CD4-positive, alpha-beta T cell (primary cell): ENCODE data around the gene CTNNBIP1. TPM values are rescaled to one million over a fixed set of nuclear protein-coding genes. Genes with fewer than 3 reads are reported as not detected.

Source experiments
- ATAC-seq: fragments of 200-7000 bp; cut with Tn5 transposase; one replicate; pipeline ENCODE4 v1.10.0; 2022; ENCODE audit warnings: mild to moderate bottlenecking; ENCODE audit not compliant: poor library complexity
- CTCF ChIA-PET: fragments of 350-600 bp; sonication (Branson Sonifier 250); formaldehyde crosslinking; loops from one replicate; lab custom pipeline; 2021; ENCODE audit warnings: antibody characterized with exemption, inconsistent platforms; lab: Charles Lee
- POLR2A ChIA-PET: fragments of 350-600 bp; sonication (Branson Sonifier 250); formaldehyde crosslinking; loops from one replicate; lab custom pipeline; 2021; ENCODE audit warnings: antibody characterized with exemption, inconsistent platforms; lab: Charles Lee
- DNase-seq, 14 experiments: peaks; one replicate each; pipeline ENCODE4 v3.0.0-alpha.2; 2013 to 2020; ENCODE audit warnings: mixed read lengths in 2 of 14
- H3K27ac ChIP-seq, 2 donors: one replicate each; pipeline versions ENCODE4 v1.5.1 to v1.7.0; 2013; ENCODE audit warnings: low read length in 2 of 2, low read depth in 1 of 2, mild to moderate bottlenecking in 1 of 2
- H3K27me3 ChIP-seq, 2 experiments: 1 replicate in 1 of 2; 2 replicates in 1 of 2; pipeline versions ENCODE4 v1.6.1 to v1.7.0; 2013; ENCODE audit warnings: low read length in 2 of 2, control low read depth in 1 of 2, mild to moderate bottlenecking in 1 of 2, moderate library complexity in 1 of 2; ENCODE audit not compliant: insufficient read depth in 2 of 2, control insufficient read depth in 1 of 2
- H3K36me3 ChIP-seq: one replicate; pipeline ENCODE4 v1.6.1; 2013; ENCODE audit warnings: low read length, control low read depth; ENCODE audit not compliant: insufficient read depth
- H3K4me1 ChIP-seq: one replicate; pipeline ENCODE4 v1.6.1; 2013; ENCODE audit warnings: low read length, control low read depth; ENCODE audit not compliant: insufficient read depth
- H3K4me3 ChIP-seq: one replicate; pipeline ENCODE4 v1.5.1; 2013; ENCODE audit warnings: mild to moderate bottlenecking, low read length, moderate library complexity
- H3K9me3 ChIP-seq, 2 experiments: 1 replicate in 1 of 2; 2 replicates in 1 of 2; pipeline versions ENCODE4 v1.6.1 to v1.7.0; 2013; ENCODE audit warnings: low read length in 2 of 2, mild to moderate bottlenecking in 2 of 2, control low read depth in 1 of 2, moderate library complexity in 1 of 2; ENCODE audit not compliant: control insufficient read depth in 1 of 2, insufficient read depth in 1 of 2
- H3K27ac Mint-ChIP-seq: one replicate; pipeline ENCODE4 v1.8.0; 2020; ENCODE audit warnings: mixed read lengths
- H3K27me3 Mint-ChIP-seq: one replicate; pipeline ENCODE4 v1.8.0; 2021; ENCODE audit warnings: mixed read lengths
- H3K36me3 Mint-ChIP-seq: one replicate; pipeline ENCODE4 v1.8.0; 2021; ENCODE audit warnings: low read depth, mixed read lengths
- H3K4me1 Mint-ChIP-seq: one replicate; pipeline ENCODE4 v1.8.0; 2021; ENCODE audit warnings: low read depth, mixed read lengths
- H3K4me3 Mint-ChIP-seq: one replicate; pipeline ENCODE4 v1.8.0; 2020; ENCODE audit warnings: mild to moderate bottlenecking, mixed read lengths
- H3K9me3 Mint-ChIP-seq: one replicate; pipeline ENCODE4 v1.8.0; 2020; ENCODE audit warnings: mixed read lengths
- CTCF ChIP-seq: fragments of 200-600 bp; IDR thresholded peaks from one replicate; pipeline ENCODE4 v1.8.0; 2022; ENCODE audit warnings: antibody characterized with exemption, mild to moderate bottlenecking
- intact Hi-C, 2 experiments: fragments of 100-400 bp; cut with DNase I in 1 of 2; cut with micrococcal nuclease in 1 of 2; formaldehyde crosslinking; loops; one replicate each; pipeline versions ENCODE4 v1.15.1 to v1.9.0; 2023 to 2025; cut with DNase I, micrococcal nuclease
- polyA plus RNA-seq, 2 donors: library from polyadenylated mRNA; unstranded; fragments of 120-200 nt; gene quantifications; one replicate each; pipeline ENCODE4 v1.2.1, GENCODE V29; 2013
- total RNA-seq, 174 experiments: library from RNA in 2 of 174; stranded (reverse) in 2 of 174; gene quantifications; one replicate each; pipeline ENCODE4 v1.2.3 and lab custom pipeline; 2021 to 2026

CTNNBIP1 gene
- total RNA-seq: 1 to 10 TPM; 6.6 to 6.8 TPM
- polyA plus RNA-seq (2013, experiment 1 of 2): 12.8 TPM
- 10.7 TPM for polyA plus RNA-seq (2013, experiment 2 of 2)
- total RNA-seq (lab: John Stamatoyannopoulos, UW): 0.81 to 16.6 (median 8.1) reads per million in 172 experiments

GRCh38 chr1:9910076-9910422 is at the start of gene CTNNBIP1:
Gene CTNNBIP1 (minus strand): TSS chr1:9910269. CDS start chr1:9872064, 38,205 bp downstream.
- H3K4me3 Mint-ChIP-seq: peak within 1 kb of the TSS; percentile 96
- ATAC-seq: peak; percentile 73
- peaks cover 36% of the 10 kb centered on the region for H3K4me1 Mint-ChIP-seq

GRCh38 chr1:9957726-9958125 is 47.7 kb upstream of the CTNNBIP1 start:
- no peaks in the 10 kb centered on the region for H3K9me3 ChIP-seq
- H3K9me3 Mint-ChIP-seq: no peaks in the 10 kb centered on the region
- H3K27ac ChIP-seq: no peak overlapping the region
- ATAC-seq (no peak), DNase-seq (no peak)
- intact Hi-C loops: no loop called here
- no peaks in the 10 kb centered on the region for H3K4me1 ChIP-seq
- H3K36me3 ChIP-seq: no peaks in the 10 kb centered on the region
- no peak overlapping the region for H3K4me3 ChIP-seq
- H3K4me1 Mint-ChIP-seq: no peaks in the 10 kb centered on the region
- no peak for TF ChIP-seq CTCF
- ChIA-PET POLR2A (no interaction called here), CTCF (no interaction called here)
- H3K36me3 Mint-ChIP-seq: no peaks in the 10 kb centered on the region
- no peak overlapping the region for H3K27ac Mint-ChIP-seq
- no peaks in the 10 kb centered on the region for H3K27me3 Mint-ChIP-seq
- H3K27me3 ChIP-seq: no peaks in the 10 kb centered on the region
- no peak overlapping the region for H3K4me3 Mint-ChIP-seq

More at GRCh38 chr1:9910076-9910422, at the start of gene CTNNBIP1:
- TF ChIP-seq CTCF: no peak
- Histone ChIP-seq H3K9me3 (no peaks in the 10 kb centered on the region), H3K36me3 (no peaks in the 10 kb centered on the region), H3K27ac (peak within 1 kb of the TSS; percentile 65 to 70), H3K4me1 (peaks cover 23% of the 10 kb centered on the region), H3K4me3 (peak within 1 kb of the TSS; percentile 84), H3K27me3 (no peaks in the 10 kb centered on the region)
- Mint-ChIP-seq H3K36me3 (no peaks in the 10 kb centered on the region), H3K27ac (peak within 1 kb of the TSS; percentile 94), H3K27me3 (no peaks in the 10 kb centered on the region), H3K9me3 (no peaks in the 10 kb centered on the region)
- intact Hi-C loops: loop anchor here (1.0 to 10.0 kb wide), 3 partner anchors 33 to 785 kb away; partner anchors contain the start of genes LZIC (in 2 of the 2), NMNAT1 (in 2 of the 2), GPR157 (in 1 of the 2) and UBE4B (in 1 of the 2)
- ChIA-PET POLR2A (interaction anchor here (1.0 to 1.3 kb wide), 5 partner anchors 33 to 281 kb away, joined by 3 to 15 read pairs (median 6); partner anchors contain the start of genes LZIC, NMNAT1 and UBE4B), CTCF (interaction anchor here (0.8 kb wide), 1 partner anchor 40 kb away, joined by 4 read pairs; no protein-coding TSS in a partner anchor)
- DNase-seq: no peak

GRCh38 chr1:9946315-9946714 is 36.2 kb upstream of the CTNNBIP1 start:
- Histone ChIP-seq H3K36me3 (peaks cover 6% of the 10 kb centered on the region), H3K4me3 (no peak overlapping the region), H3K4me1 (peaks cover 34% of the 10 kb centered on the region), H3K27ac (no peak overlapping the region), H3K9me3 (no peaks in the 10 kb centered on the region), H3K27me3 (no peaks in the 10 kb centered on the region)
- Mint-ChIP-seq H3K4me1 (peaks cover 26% of the 10 kb centered on the region), H3K27me3 (no peaks in the 10 kb centered on the region), H3K4me3 (no peak overlapping the region), H3K27ac (peak overlapping the region; percentile 4), H3K9me3 (no peaks in the 10 kb centered on the region), H3K36me3 (peaks cover 17% of the 10 kb centered on the region)
- intact Hi-C loops: loop anchor here in 1 of 2 experiments (10.0 kb wide), 1 partner anchor 162 kb away; no protein-coding TSS in a partner anchor
- no peak for TF ChIP-seq CTCF
- no peak for DNase-seq
- CTCF ChIA-PET: no interaction called here
- POLR2A ChIA-PET: no interaction called here
- ATAC-seq: no peak
